K562 (cell line): Measurements from ENCODE around the gene TMEM208. TPM values are rescaled to one million over a fixed set of nuclear protein-coding genes. Genes with fewer than 3 reads are reported as not detected.

Source experiments
- CBFB ChIP-seq: sonication (generic); formaldehyde crosslinking; IDR thresholded peaks from 2 replicates; pipeline ENCODE4 v1.4.0; 2020; ENCODE audit warnings: mild to moderate bottlenecking, missing genetic modification reagents
- CREB1 ChIP-seq, 2 experiments: sonication (generic) in 1 of 2; formaldehyde crosslinking in 1 of 2; IDR thresholded peaks; 2 replicates each; pipeline versions ENCODE4 v1.6.1 to v1.8.0; 2012 to 2022; ENCODE audit warnings: inconsistent platforms in 1 of 2, mild to moderate bottlenecking in 1 of 2, missing genetic modification reagents in 1 of 2, moderate library complexity in 1 of 2
- EGR1 ChIP-seq: fragments of 450-650 bp; conservative IDR thresholded peaks from 2 replicates; pipeline ENCODE4 v1.6.1; 2017; ENCODE audit warnings: mild to moderate bottlenecking
- HDAC3 ChIP-seq: fragments of 450-650 bp; IDR thresholded peaks from 2 replicates; pipeline ENCODE4 v1.6.1; 2018; ENCODE audit warnings: borderline replicate concordance, mild to moderate bottlenecking, moderate library complexity; ENCODE audit not compliant: partially characterized antibody
- HDAC8 ChIP-seq: fragments of 450-650 bp; IDR thresholded peaks from 2 replicates; pipeline ENCODE4 v1.6.1; 2016; ENCODE audit warnings: mild to moderate bottlenecking, missing genetic modification characterization, moderate library complexity, missing compliant biosample characterization
- HMGN3 ChIP-seq: IDR thresholded peaks from 2 replicates; pipeline ENCODE4 v1.6.1; 2011; ENCODE audit warnings: borderline replicate concordance, low read depth, mild to moderate bottlenecking, mixed read lengths, low read length; ENCODE audit not compliant: insufficient read length; ENCODE audit errors: extremely low read depth
- KDM2B ChIP-seq: fragments of 250-450 bp; sonication (Bioruptor Pico); IDR thresholded peaks from 2 replicates; pipeline ENCODE4 v1.8.0; 2021; ENCODE audit warnings: mild to moderate bottlenecking, moderate library complexity
- KLF1 ChIP-seq: fragments of 450-650 bp; IDR thresholded peaks from 2 replicates; pipeline ENCODE4 v1.6.1; 2016; ENCODE audit warnings: missing genetic modification characterization, missing compliant biosample characterization
- MBD2 ChIP-seq: sonication (generic); IDR thresholded peaks from 2 replicates; pipeline ENCODE4 v1.6.1; 2016; ENCODE audit warnings: low read depth, borderline replicate concordance
- MEF2D ChIP-seq: conservative IDR thresholded peaks from 2 replicates; pipeline ENCODE4 v1.6.1; 2016; ENCODE audit warnings: low read depth, missing genetic modification characterization, missing compliant biosample characterization
- NCOA6 ChIP-seq: fragments of 450-650 bp; IDR thresholded peaks from 2 replicates; pipeline ENCODE4 v1.6.1; 2017; ENCODE audit warnings: mild to moderate bottlenecking
- PHF8 ChIP-seq: fragments of 200-600 bp; sonication (generic); IDR thresholded peaks from 2 replicates; pipeline ENCODE4 v1.6.1; 2012; ENCODE audit warnings: mixed run types, mild to moderate bottlenecking, inconsistent platforms, low read length, moderate library complexity, borderline replicate concordance
- SETDB1 ChIP-seq: IDR thresholded peaks from one replicate; pipeline ENCODE4 v1.6.1; 2012; ENCODE audit warnings: low read length, control low read depth, inconsistent platforms
- SMARCA4 ChIP-seq: fragments of 450-650 bp; IDR thresholded peaks from 2 replicates; pipeline ENCODE4 v1.6.1; 2016
- polyA plus RNA-seq, 8 experiments: library from polyadenylated mRNA; depleted of rRNA in 4 of 8; stranded (reverse) in 5 of 8; unstranded in 3 of 8; fragments of >200 nt; fragmentation: Nextera tagmentation in 2 of 8; fragmentation: Illumina TruSeq in 1 of 8; extraction: Ambion mirVana in 2 of 8; extraction: Trizol in 1 of 8; gene quantifications; 2 replicates each; pipeline versions ENCODE4 v1.2.1 to v1.2.3, GENCODE V29; 2011 to 2014; ENCODE audit warnings: inconsistent platforms in 1 of 8, missing spikeins in 1 of 8
- total RNA-seq, 7 experiments: library from RNA; depleted of rRNA in 6 of 7; stranded (reverse); fragments of >200 nt in 6 of 7; fragmentation: Illumina TruSeq in 2 of 7; extraction: Trizol in 2 of 7; gene quantifications; 2 replicates each; pipeline versions ENCODE4 v1.2.1 to v1.2.3, GENCODE V29; 2011 to 2021; ENCODE audit warnings: low replicate concordance in 1 of 7
- TF ChIP-seq, protein P1 (sequence below), 2 experiments: fragments of 200-800 bp in 1 of 2; sonication (Bioruptor generic) in 1 of 2; sonication (generic) in 1 of 2; formaldehyde crosslinking in 1 of 2; IDR thresholded peaks in 1 of 2; conservative IDR thresholded peaks in 1 of 2; 2 replicates each; pipeline versions ENCODE4 v1.5.0 to v1.6.1; 2016 to 2020; ENCODE audit warnings: missing compliant biosample characterization in 1 of 2, missing genetic modification characterization in 1 of 2, missing genetic modification reagents in 1 of 2
- TF ChIP-seq, protein P2 (sequence below), 2 experiments: fragments of 450-650 bp; conservative IDR thresholded peaks; 2 replicates each; pipeline ENCODE4 v1.6.1; 2017; ENCODE audit warnings: mild to moderate bottlenecking in 2 of 2, moderate library complexity in 2 of 2
- TF ChIP-seq, protein P3 (sequence below), 2 experiments: fragments of 450-650 bp; IDR thresholded peaks; 2 replicates each; pipeline ENCODE4 v1.6.1; 2016
- TF ChIP-seq, protein P4 (sequence below): sonication (generic); formaldehyde crosslinking; IDR thresholded peaks from 2 replicates; pipeline ENCODE4 v1.9.0; 2022; ENCODE audit warnings: mild to moderate bottlenecking, missing genetic modification reagents
- TF ChIP-seq, protein P5 (sequence below): IDR thresholded peaks from 2 replicates; pipeline ENCODE4 v1.6.1; 2012; ENCODE audit warnings: low read depth, low read length, improper control_type of control experiment, borderline replicate concordance

The TMEM208 gene
- total and polyA plus RNA-seq, 9 of the 15 experiments (the other 6 are each of a cell fraction or from before 2014, with no cell fraction given) = 31.8 to 239 (median 54.3) TPM

DNA sequence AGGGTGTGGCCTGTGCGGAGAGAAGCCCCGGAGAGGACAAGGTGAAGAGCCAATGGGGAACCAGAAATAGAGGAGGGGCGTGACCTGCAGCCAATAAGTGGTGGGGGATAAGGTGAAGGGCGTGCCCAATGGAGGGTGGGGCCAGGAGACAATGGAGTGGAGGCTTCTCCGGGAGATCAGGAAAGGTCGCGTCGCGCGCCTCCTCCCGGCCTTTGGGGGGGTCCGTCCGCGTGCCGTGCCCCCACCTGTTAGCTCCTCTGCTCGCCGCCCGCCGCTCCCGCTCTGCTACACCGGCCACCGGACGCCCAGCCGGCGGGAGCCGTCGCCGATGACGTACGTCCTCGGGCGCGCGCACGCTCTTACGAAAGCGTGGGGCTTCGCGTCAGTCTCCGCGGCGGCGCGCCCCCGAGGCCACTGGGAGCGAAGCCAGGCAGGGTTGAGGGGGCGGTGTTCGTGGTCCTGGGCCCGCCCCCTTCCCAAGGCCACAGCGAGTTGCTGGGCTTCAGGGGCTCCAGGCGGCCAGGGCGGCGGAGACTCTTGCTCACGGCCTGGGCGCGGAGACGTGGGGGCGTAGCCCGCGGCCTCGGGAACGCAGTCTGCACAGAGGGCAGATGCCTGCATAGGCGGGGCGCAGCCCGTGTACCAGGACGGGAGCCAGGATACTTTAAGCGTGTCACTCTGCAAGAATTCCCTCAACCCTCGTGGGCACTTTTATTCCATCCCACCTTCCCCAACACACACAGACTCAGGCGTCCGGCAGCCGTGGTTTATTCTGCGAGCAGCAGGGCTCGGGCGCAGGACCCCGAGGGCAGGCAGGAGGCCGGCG is 43.1 kb upstream of the TMEM208 start, which contains the start of gene MATCAP1 (continued):
- TF ChIP-seq, protein P1, sequence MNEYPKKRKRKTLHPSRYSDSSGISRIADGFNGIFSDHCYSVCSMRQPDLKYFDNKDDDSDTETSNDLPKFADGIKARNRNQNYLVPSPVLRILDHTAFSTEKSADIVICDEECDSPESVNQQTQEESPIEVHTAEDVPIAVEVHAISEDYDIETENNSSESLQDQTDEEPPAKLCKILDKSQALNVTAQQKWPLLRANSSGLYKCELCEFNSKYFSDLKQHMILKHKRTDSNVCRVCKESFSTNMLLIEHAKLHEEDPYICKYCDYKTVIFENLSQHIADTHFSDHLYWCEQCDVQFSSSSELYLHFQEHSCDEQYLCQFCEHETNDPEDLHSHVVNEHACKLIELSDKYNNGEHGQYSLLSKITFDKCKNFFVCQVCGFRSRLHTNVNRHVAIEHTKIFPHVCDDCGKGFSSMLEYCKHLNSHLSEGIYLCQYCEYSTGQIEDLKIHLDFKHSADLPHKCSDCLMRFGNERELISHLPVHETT (CRISPR knock-in tag; conservative IDR thresholded peaks at IDR 0.05 in 1 of 2, IDR thresholded peaks at IDR 0.05 in 1 of 2) = peak in 1 of 2 experiments; percentile 83; a peak in 2 of 4 replicates
- TF ChIP-seq NCOA6 (peak; percentile 66; the same call in 1 of the 2 replicates), KLF1 (tag) (peak; percentile 85), PHF8 (peak; percentile 84; the same call in 1 of the 2 replicates), CREB1 (IDR thresholded peaks at IDR 0.05) (peak; percentile 95), CREB1 (CRISPR knock-in tag; IDR thresholded peaks at IDR 0.05) (peak; percentile 95), HMGN3 (peak; percentile 73), EGR1 (peak; percentile 93), SETDB1 (no peak), HDAC8 (tag) (no peak), SMARCA4 (no peak), HDAC3 (no peak), CBFB (CRISPR knock-in tag) (peak; percentile 54; the same call in 1 of the 2 replicates), MBD2 (peak; percentile 98), KDM2B (no peak), MEF2D (tag) (no peak)
- TF ChIP-seq, protein P2, sequence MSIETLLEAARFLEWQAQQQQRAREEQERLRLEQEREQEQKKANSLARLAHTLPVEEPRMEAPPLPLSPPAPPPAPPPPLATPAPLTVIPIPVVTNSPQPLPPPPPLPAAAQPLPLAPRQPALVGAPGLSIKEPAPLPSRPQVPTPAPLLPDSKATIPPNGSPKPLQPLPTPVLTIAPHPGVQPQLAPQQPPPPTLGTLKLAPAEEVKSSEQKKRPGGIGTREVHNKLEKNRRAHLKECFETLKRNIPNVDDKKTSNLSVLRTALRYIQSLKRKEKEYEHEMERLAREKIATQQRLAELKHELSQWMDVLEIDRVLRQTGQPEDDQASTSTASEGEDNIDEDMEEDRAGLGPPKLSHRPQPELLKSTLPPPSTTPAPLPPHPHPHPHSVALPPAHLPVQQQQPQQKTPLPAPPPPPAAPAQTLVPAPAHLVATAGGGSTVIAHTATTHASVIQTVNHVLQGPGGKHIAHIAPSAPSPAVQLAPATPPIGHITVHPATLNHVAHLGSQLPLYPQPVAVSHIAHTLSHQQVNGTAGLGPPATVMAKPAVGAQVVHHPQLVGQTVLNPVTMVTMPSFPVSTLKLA (conservative IDR thresholded peaks at IDR 0.05) = peak; percentile 73 to 89
- TF ChIP-seq, protein P3, sequence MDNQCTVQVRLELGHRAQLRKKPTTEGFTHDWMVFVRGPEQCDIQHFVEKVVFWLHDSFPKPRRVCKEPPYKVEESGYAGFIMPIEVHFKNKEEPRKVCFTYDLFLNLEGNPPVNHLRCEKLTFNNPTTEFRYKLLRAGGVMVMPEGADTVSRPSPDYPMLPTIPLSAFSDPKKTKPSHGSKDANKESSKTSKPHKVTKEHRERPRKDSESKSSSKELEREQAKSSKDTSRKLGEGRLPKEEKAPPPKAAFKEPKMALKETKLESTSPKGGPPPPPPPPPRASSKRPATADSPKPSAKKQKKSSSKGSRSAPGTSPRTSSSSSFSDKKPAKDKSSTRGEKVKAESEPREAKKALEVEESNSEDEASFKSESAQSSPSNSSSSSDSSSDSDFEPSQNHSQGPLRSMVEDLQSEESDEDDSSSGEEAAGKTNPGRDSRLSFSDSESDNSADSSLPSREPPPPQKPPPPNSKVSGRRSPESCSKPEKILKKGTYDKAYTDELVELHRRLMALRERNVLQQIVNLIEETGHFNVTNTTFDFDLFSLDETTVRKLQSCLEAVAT (IDR thresholded peaks at IDR 0.05) = peak in 1 of 2 experiments; percentile 91; a peak in 1 of 4 replicates
- TF ChIP-seq, protein P4, sequence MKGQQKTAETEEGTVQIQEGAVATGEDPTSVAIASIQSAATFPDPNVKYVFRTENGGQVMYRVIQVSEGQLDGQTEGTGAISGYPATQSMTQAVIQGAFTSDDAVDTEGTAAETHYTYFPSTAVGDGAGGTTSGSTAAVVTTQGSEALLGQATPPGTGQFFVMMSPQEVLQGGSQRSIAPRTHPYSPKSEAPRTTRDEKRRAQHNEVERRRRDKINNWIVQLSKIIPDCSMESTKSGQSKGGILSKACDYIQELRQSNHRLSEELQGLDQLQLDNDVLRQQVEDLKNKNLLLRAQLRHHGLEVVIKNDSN (CRISPR knock-in tag) = peak; percentile 66; the same call in 1 of the 2 replicates
- TF ChIP-seq, protein P5, sequence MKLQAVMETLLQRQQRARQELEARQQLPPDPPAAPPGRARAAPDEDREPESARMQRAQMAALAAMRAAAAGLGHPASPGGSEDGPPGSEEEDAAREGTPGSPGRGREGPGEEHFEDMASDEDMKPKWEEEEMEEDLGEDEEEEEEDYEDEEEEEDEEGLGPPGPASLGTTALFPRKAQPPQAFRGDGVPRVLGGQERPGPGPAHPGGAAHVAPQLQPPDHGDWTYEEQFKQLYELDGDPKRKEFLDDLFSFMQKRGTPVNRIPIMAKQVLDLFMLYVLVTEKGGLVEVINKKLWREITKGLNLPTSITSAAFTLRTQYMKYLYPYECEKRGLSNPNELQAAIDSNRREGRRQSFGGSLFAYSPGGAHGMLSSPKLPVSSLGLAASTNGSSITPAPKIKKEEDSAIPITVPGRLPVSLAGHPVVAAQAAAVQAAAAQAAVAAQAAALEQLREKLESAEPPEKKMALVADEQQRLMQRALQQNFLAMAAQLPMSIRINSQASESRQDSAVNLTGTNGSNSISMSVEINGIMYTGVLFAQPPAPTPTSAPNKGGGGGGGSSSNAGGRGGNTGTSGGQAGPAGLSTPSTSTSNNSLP = 0 out of 2 replicates have a peak, but pooled peaks have one; percentile 19
